ENCODE results near the gene ARSD.

Gene ARSD

GRCh38 chrX:2857566-2857965 lies 71.6 kb downstream of the ARSD start:
- DNase-seq (ENCODE audit: insufficient read length, low spot score), result no peak
- FAIRE-seq, result no peak

- no peak for FAIRE-seq
- DNase-seq (ENCODE audit: insufficient read length, low spot score), result no peak
These were observed 73.4 kb downstream of the ARSD start for GRCh38 chrX:2855761-2856160.

- DNase-seq (ENCODE audit: insufficient read length, low spot score), result no peak
- FAIRE-seq, result no peak
These were observed 74.2 kb downstream of the ARSD start for GRCh38 chrX:2854918-2855317.

Data from HTR-8/SVneo (cell line).